GM10266 (cell line): Measurements from ENCODE around the gene MVB12B.

Source experiments
- DNase-seq: peaks from one replicate; pipeline ENCODE4 v3.0.0; 2012; ENCODE audit errors: extremely low spot score
- TF ChIP-seq, protein P1 (sequence below): IDR thresholded peaks from 2 replicates; pipeline ENCODE4 v1.5.1; 2012; ENCODE audit warnings: mild to moderate bottlenecking, low read depth; ENCODE audit not compliant: control insufficient read depth, insufficient read depth; ENCODE audit errors: missing control alignments

The MVB12B gene

DNA sequence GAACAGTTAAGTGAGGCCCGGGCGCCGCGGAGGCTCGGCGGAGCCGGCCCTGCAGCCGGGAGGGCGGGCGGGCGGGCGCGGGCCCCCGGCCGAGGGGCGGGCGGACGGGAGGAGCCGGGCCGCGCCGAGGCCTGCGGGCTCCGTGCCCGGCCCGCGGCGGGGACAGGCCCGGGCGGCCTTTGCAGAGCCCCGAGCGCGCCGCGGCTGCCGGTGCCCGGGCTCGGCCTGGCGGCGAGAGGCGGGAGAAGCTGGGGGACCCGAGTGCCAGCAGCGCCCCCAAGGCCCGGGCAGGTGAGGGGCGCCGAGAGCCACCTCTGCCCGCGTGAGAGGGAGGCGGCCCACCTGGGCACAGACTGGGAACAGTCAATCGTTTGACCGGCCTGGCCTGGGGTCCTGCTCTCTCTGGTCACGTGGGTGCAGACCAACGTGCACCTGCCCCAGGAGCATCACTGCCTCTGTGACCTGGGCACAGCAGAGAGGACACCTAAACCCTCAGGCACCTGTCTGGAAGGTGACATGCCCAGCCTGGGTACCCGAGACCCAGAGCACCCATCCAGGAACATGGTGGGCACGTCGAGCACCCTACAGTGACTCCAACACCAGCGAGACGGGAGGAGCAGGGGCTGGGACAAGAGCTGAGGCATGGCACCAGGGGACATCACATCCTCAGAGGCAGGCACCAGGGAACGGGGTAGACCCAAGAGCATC is 531 bp downstream of the MVB12B start:
- DNase-seq = no peak

DNA sequence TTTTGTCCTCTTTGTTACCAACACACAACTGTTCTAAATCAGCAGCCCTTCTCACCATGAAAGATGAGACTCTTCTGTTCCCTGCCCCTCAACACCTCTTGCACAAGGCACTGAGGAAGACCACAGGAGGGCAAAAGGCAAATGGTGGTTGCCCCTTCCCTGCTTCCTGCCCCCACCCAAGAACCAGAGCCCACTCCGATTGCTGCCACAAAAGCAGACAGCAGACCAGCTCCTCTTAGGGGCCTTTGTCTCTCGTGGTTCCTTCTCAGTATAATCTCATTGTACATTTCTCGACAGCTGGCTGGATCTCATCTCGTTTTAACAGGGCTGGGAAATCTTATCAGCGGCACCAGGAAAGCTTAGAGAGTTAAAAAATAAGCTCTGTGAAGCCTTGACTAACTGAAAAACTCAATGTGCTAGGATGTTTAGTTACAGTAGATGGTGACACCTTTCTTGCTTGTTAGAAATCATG is 1.1 kb downstream of the MVB12B start:
- TF ChIP-seq, protein P1, sequence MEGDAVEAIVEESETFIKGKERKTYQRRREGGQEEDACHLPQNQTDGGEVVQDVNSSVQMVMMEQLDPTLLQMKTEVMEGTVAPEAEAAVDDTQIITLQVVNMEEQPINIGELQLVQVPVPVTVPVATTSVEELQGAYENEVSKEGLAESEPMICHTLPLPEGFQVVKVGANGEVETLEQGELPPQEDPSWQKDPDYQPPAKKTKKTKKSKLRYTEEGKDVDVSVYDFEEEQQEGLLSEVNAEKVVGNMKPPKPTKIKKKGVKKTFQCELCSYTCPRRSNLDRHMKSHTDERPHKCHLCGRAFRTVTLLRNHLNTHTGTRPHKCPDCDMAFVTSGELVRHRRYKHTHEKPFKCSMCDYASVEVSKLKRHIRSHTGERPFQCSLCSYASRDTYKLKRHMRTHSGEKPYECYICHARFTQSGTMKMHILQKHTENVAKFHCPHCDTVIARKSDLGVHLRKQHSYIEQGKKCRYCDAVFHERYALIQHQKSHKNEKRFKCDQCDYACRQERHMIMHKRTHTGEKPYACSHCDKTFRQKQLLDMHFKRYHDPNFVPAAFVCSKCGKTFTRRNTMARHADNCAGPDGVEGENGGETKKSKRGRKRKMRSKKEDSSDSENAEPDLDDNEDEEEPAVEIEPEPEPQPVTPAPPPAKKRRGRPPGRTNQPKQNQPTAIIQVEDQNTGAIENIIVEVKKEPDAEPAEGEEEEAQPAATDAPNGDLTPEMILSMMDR = no peak
- no peak for DNase-seq

More for the DNA sequence above, 531 bp downstream of the MVB12B start:
- TF ChIP-seq, protein P1 = no peak

DNA sequence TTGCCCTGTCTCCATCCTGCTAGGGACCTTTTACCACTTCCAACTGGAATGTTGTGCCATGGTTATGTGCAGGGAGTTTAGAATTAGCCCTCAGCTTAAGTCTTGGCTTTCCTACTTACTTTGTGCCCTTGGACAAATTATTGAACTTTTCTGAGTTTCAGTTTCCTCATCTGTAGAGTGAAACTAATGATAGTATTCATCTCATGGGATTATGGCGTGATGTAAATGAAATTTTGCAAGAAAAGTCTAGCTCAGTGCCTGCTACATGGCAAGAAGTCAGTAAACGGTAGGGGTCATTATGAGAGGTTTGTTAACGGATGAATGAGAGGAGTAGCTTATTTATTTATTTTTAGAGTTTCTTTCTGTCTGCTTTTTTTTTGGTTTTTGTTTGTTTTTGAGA is 1.8 kb downstream of the MVB12B start:
- DNase-seq = no peak
- TF ChIP-seq, protein P1 = no peak

DNA sequence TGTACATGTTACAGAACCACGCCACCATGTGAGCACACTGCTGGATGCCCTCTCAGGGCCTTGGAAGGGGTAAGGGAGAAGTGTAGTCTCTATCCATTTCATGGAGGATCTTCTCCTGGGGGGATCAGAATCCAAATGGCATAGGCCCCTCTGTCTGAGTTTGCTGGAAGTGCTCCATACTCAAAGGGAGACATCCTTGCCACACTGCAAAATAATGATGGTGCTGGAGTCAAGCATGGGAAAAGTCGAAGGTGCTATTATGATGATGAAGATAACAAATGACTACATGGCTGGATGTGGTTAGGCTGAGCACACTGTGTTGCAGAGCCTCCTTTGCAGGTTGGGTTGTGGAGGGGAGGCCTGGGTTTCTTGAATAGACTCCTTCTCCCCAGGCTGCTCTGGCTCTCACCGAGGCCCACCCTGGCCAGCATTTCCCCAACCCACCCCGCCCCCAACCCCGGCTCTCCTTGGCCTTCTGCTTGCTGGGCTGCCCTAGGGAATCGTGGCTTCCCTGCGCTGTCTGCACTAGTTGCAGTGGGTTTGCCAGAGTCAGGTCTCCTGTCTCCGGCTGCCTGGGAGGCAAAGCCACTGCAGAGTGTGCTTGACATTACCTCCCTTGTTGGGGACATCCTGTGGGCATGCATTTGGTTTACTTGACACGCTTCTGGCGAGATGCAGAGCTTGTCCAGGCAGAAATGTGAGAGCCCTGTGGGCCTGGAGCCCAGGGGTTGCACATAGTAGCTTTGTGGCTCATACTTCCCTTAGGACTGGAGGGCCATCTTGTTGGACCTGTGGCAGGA is 3.0 kb downstream of the MVB12B start:
- no peak for DNase-seq
- TF ChIP-seq, protein P1 = no peak

DNA sequence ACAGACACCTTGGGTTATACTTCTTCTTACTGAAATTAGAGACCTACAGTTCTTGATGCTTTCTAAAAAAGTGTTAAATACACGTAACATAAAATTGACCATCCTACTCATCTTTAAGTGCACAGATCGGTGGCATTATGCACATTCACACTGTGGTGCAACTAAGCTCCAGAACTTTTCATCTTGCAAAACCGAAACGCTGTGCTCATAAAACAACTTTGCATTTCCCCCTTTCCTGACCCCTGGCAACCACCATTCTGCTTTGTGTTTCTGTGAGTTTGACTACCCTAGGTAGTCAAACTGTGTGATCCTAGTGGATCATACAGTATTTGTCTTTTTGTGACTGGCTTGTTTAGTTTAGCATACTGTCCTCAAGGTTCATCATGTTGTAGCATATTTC is 3.9 kb downstream of the MVB12B start:
- TF ChIP-seq, protein P1 = no peak
- no peak for DNase-seq

DNA sequence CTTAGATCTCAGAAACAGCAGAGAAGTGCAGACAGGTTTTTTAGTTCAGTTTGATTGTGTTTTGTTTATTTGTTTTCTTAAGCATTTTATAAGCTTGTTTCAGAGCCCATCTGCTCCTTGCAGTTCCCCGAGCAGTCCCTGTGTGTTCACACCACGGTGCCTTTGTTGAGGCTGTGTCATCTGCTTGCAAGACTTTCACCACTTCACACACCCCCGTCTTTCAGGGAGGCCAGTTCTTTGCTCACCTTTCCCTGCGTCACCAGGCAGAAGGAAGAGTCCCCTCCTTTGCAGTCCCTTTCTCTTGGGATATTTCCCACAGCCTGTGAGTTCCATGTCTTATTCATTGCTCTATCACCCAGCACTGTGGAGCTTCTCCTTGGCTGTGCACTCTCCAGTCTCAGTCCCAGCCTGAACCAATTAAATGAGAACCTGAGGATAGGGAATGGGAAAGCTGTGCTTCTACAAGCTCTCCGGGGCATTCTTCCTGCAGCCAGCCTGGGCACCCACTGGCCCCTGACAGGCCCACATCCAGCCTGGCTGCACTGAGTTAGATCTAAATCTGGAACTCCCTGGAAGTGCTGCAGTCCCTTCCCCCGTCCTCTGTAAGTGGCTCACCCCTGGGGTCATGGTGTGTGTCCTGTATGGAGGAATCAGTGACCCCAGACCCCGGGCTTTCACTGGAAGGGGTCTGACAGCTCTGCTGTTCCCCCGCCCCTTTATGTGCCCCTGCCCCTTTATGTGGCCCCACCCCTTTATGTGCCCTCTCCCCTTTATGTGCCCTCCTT is 5.5 kb downstream of the MVB12B start:
- DNase-seq = no peak
- TF ChIP-seq, protein P1 = no peak
